HAP-1 (cell line): Measurements from ENCODE around the gene KRT81.

Source experiments
- DNase-seq, 2 experiments: peaks; one replicate each; pipeline ENCODE4 v3.0.0-alpha.2; 2016 to 2020; ENCODE audit warnings: low spot score in 2 of 2
- H3K27me3 ChIP-seq: fragments of 250-450 bp; sonication (Bioruptor Pico); 2 replicates; pipeline ENCODE4 v1.5.1; 2020; ENCODE audit warnings: low read depth, mild to moderate bottlenecking, moderate library complexity
- H3K36me3 ChIP-seq: fragments of 250-450 bp; sonication (Bioruptor Pico); replicated peaks from 2 replicates; pipeline ENCODE4 v1.5.1; 2020; ENCODE audit warnings: mild to moderate bottlenecking
- H3K4me1 ChIP-seq: fragments of 250-450 bp; sonication (Bioruptor Pico); 2 replicates; pipeline ENCODE4 v1.5.1; 2020; ENCODE audit warnings: mild to moderate bottlenecking
- H3K4me3 ChIP-seq: fragments of 250-450 bp; sonication (Bioruptor Pico); 2 replicates; pipeline ENCODE4 v1.5.1; 2020; ENCODE audit warnings: mild to moderate bottlenecking, moderate library complexity
- H3K9me3 ChIP-seq: fragments of 250-450 bp; sonication (Bioruptor Pico); 2 replicates; pipeline ENCODE4 v1.5.1; 2020; ENCODE audit warnings: mild to moderate bottlenecking, moderate library complexity
- in situ Hi-C: fragments of 300-500 bp; cut with MboI; formaldehyde crosslinking; loops from 3 replicates; pipeline ENCODE4 v1.14.3; 2020; ENCODE audit warnings: low sequenced_read_pairs, inconsistent platforms, mixed read lengths

KRT81 gene

DNA sequence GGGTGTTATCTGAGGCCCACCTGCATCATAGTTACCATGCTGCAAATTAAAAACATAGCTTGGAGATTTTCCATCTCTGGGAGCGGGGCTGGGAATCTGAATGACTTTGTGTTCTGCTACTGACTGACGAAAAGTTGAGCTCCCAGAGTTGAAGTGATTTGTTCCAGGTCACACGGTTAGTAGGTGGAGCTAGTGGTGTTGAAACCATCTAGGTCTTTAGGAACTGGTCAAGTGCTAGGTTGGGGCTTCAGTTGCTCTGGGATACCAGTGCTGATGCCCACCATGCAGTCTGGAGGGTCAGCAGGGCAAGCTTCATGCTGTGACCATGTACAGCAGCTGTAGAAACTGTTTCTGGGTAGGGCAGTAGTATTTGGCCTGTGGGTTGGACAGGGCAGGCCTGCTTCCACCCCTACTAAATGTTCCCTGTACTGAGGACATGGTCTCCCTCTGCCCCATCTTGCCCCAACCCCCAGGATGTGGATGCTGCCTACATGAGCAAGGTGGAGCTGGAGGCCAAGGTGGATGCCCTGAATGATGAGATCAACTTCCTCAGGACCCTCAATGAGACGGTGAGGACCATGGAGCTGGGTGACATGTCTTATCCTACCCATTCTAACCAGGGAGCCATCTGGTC, 53.0 kb downstream of the KRT81 start:
- Histone ChIP-seq H3K36me3 (no peaks in the 10 kb centered on the region), H3K4me1 (no peaks in the 10 kb centered on the region), H3K9me3 (no peaks in the 10 kb centered on the region), H3K27me3 (no peaks in the 10 kb centered on the region), H3K4me3 (no peak overlapping the region)
- DNase-seq: no peak
- in situ Hi-C loops: no loop called here

DNA sequence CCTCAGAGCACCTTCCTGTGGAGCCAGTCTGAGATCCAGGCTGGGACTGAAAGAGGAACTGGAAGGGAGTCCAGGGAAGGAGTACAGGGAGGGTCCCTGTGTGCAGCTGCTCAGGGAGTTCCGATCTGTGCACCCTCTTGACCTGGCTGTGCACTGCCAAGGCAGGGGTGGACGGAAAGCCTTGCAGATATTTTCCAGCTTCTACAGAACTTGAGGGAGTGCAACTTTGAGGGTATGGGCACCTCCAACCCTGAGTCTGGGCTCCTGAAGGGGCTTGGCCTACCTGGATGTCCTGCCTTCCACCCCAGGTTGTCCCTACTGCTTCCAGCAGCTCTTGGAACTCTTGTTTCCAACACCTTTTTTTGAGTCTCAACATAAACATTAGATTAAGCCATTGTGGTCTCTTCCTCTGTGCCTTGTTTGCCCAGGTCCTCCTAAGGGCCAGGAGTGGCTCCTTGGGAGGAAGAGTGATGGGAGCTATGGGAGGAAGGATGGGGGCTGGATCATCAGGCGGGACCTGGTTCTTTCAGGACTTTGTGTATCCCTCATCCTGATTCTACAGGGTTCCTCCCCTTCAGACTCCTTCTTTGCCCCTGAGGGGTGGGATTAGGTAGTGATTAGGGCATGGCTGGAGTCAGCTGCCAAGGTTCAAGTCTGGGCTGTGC, 54.8 kb downstream of the KRT81 start:
- in situ Hi-C loops: no loop called here
- no peak for DNase-seq
- no peak overlapping the region for H3K4me3 ChIP-seq
- H3K36me3 ChIP-seq: no peaks in the 10 kb centered on the region
- H3K4me1 ChIP-seq: no peaks in the 10 kb centered on the region
- H3K27me3 ChIP-seq: no peaks in the 10 kb centered on the region
- no peaks in the 10 kb centered on the region for H3K9me3 ChIP-seq
